Activated T-helper 1 cell treated with anti-CD3 and anti-CD28 coated beads, Interleukin-12 subunit alpha, Interleukin-12 subunit beta, Interleukin-2, Interleukin-4 antibody, amounts not matched to agents 30 ng/mL and 10 ng/mL and 1 ng/mL, durations not matched to agents 14 hours and 24 hours and 36 hours (primary cell): ENCODE data around the gene PPP2R2C. TPM values are rescaled to one million over a fixed set of nuclear protein-coding genes. Genes with fewer than 3 reads are reported as not detected.

Experiments
- DNase-seq: peaks from one replicate; pipeline ENCODE4 v3.0.0; 2021; ENCODE audit warnings: low spot score
- H3K27ac Mint-ChIP-seq: one replicate; pipeline ENCODE4 v1.8.0; 2021; ENCODE audit warnings: mild to moderate bottlenecking, mixed read lengths
- H3K27me3 Mint-ChIP-seq: one replicate; pipeline ENCODE4 v1.8.0; 2022; ENCODE audit warnings: mild to moderate bottlenecking, moderate library complexity, mixed read lengths; ENCODE audit not compliant: insufficient read depth
- H3K36me3 Mint-ChIP-seq: one replicate; pipeline ENCODE4 v1.8.0; 2021; ENCODE audit warnings: low read depth, mixed read lengths
- H3K4me1 Mint-ChIP-seq: one replicate; pipeline ENCODE4 v1.8.0; 2021; ENCODE audit warnings: low read depth, mixed read lengths
- H3K4me3 Mint-ChIP-seq: one replicate; pipeline ENCODE4 v1.8.0; 2021; ENCODE audit warnings: mild to moderate bottlenecking, moderate library complexity, mixed read lengths
- H3K9me3 Mint-ChIP-seq: one replicate; pipeline ENCODE4 v1.8.0; 2021; ENCODE audit warnings: mixed read lengths
- intact Hi-C: fragments of 100-400 bp; cut with micrococcal nuclease; formaldehyde crosslinking; loops from one replicate; pipeline ENCODE4 v1.15.1; 2024
- total RNA-seq: library from RNA; stranded (reverse); gene quantifications from 2 replicates; pipeline ENCODE4 v1.2.3, GENCODE V29; 2022

The PPP2R2C gene
- total RNA-seq, 1 donor from 2014 or later, result not detected

- peaks cover 36% of the 10 kb centered on the region for H3K27me3 Mint-ChIP-seq
- H3K4me1 Mint-ChIP-seq, result peaks cover 18% of the 10 kb centered on the region
- DNase-seq, result no peak
- H3K4me3 Mint-ChIP-seq, result peak overlapping the region; percentile 62
- intact Hi-C loops, result no loop called here
- no peaks in the 10 kb centered on the region for H3K9me3 Mint-ChIP-seq
- no peaks in the 10 kb centered on the region for H3K36me3 Mint-ChIP-seq
- H3K27ac Mint-ChIP-seq, result no peak overlapping the region
Observed at GRCh38 chr4:6271701-6272465, 200.5 kb downstream of the PPP2R2C start.

GRCh38 chr4:6271206-6271605 is 201.2 kb downstream of the PPP2R2C start:
- Mint-ChIP-seq H3K4me1 (peaks cover 18% of the 10 kb centered on the region), H3K4me3 (peak overlapping the region; percentile 81), H3K27me3 (peaks cover 36% of the 10 kb centered on the region), H3K27ac (no peak overlapping the region), H3K36me3 (no peaks in the 10 kb centered on the region), H3K9me3 (no peaks in the 10 kb centered on the region)
- intact Hi-C loops, result no loop called here
- DNase-seq, result no peak

- intact Hi-C loops, result no loop called here
- H3K27ac Mint-ChIP-seq, result no peak overlapping the region
- no peaks in the 10 kb centered on the region for H3K9me3 Mint-ChIP-seq
Observed at GRCh38 chr4:6270636-6271121, 201.7 kb downstream of the PPP2R2C start.

More at GRCh38 chr4:6270636-6271121, 201.7 kb downstream of the PPP2R2C start:
- Mint-ChIP-seq H3K4me1 (peaks cover 18% of the 10 kb centered on the region), H3K4me3 (peak overlapping the region; percentile 81), H3K36me3 (no peaks in the 10 kb centered on the region), H3K27me3 (peaks cover 36% of the 10 kb centered on the region)
- DNase-seq, result no peak

Other genes starting within 250 kb of the PPP2R2C start
- 5.7 and 9.3 TPM in 2 replicates for gene WFS1, start 202.8 kb downstream of the PPP2R2C start, total RNA-seq
- gene MAN2B2, start 102.6 kb upstream of the PPP2R2C start, total RNA-seq, result 13.9 and 14.0 TPM in 2 replicates
- 115 and 119 TPM in 2 replicates for gene MRFAP1, start 168.1 kb upstream of the PPP2R2C start, total RNA-seq
- 1.7 and 1.9 TPM in 2 replicates for gene S100P, start 221.3 kb upstream of the PPP2R2C start, total RNA-seq
- gene MRFAP1L1, start 237.3 kb upstream of the PPP2R2C start, total RNA-seq, result 51.7 and 53.9 TPM in 2 replicates
- 21.5 and 23.6 TPM in 2 replicates for gene BLOC1S4, start 243.6 kb upstream of the PPP2R2C start, total RNA-seq